HG02678 (cell line): ENCODE data around the gene NISCH.

Source experiments
- ATAC-seq: cut with Tn5 transposase; IDR thresholded peaks from one replicate; pipeline ENCODE4 v1.9.1; 2021; ENCODE audit warnings: mild to moderate bottlenecking, moderate library complexity; ENCODE audit not compliant: unreplicated experiment

The NISCH gene

DNA sequence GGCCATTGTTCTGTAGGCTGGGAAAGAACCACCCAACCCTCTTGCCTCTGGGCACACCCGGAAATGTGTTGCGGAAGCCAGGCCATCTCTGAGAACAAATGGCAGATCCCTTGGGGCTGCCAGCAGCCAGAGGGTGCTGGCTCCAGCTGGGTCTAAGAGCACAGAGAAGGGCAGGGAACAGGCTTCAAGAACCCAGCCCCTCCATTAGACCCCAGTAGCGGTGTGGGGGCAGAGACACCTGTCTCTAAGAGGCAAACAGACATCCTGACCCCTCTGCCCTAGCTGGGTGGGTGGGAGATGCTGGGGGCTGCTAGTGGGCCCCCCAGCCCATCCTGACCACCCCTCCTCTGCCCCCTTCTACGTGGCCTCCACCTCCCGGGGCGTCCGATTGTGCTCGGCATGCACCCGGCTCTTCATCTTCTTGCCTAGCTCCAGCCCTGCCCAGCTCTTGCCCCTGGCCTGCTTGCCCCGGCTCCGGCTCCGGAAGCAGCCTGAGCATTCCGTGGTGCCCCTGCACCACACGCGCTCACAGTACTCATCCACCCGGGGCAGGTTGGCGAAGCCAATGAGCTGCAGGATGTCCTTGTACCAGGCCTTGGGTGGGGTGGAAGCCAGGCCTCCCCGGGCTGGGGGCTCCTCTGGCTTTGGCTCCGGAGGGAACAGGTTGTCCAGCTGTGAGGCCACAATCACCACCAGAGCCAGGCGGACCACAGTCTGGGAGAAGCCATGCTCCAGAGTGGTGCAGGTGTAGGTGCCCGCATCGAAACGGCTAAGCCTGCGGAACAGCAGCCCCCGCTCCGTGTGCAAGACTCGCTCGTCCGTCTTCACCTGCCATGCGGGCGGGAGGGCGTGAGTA, 19.9 kb upstream of the NISCH start:
- ATAC-seq: no peak

GRCh38 chr3:52436500-52437149, 18.8 kb upstream of the NISCH start:
- no peak for ATAC-seq

- no peak for ATAC-seq
These were observed 17.9 kb upstream of the NISCH start for GRCh38 chr3:52437326-52438103.

GRCh38 chr3:52438104-52438376, 17.4 kb upstream of the NISCH start:
- no peak for ATAC-seq

DNA sequence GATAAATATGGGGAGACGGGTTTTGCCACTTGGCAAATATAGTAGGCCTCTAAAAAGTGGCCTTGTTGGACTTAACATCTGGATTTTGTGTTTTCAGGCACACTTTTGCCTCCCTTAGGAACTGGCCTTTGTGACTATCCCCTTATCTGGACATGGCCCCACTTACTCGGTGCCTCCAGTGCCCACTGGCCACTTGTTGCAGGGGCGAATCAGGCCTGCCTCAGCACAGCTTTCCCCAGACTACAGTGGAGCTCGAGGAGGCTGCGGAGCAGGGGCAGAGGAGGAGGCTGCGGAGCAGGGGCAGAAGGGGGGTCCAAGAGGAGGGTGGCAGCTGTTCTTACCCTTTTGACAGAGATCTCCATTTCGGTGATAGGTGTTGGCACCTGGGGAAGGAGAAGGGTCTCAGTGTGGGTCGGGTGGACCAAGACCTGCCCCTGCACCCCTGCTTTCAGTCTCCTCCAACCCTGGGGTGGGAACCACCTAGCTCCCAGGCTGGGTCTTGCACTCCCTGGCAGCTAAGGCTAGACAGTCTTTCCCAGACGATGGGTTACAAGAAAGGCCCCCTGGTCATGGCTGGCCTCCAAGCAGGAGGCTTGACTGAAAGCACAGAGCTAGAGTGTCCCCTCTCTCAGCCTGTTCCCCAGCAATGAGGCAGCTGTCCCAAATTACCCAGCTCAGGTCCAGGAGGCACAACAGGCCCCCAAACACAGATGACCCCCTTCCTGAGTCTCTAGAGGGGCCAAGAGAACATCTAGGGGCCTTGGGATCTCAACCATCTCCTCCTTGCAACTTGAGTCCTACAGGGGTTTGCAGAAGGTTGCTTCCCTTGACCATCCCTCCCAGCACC, 16.6 kb upstream of the NISCH start:
- ATAC-seq: no peak

DNA sequence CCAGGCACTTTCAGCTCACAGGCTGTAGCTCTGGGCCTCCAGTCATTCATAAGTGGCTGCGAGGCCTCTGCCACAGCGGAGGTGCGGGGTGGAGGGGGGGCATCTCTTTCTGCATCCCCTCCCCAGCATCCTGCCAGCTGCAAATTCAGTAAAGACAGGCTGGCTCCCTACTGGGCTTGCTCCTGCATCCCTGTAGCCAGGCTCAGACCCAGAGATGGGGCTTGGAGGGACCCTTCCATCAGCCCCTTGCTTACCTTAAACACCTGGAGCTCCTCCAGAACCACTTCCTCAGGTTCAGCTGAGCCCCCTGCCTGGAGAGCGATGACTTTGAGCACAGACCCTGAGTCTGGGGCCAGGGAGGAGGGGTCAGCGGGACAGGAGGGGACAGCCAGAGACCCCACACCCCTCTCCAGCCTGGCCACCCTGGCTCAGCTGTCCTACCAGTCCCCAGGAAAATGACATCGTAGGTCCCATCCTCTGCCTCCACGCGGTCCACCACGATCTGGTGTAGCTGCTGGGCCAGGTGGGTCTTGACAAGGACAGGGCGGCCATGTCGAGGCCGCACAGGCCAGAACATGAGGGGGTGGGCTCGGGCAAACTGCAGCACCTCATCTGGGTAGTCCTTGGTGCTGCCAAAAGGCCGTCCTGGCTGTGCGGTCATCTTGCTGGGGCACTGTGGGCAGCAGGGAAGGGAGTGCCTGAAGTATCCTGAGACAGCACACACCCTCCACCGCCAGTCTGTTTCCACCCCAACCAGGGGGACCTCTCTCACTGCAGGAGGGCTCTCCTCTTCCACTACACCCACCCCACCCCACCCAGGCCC, 15.8 kb upstream of the NISCH start:
- ATAC-seq: no peak

GRCh38 chr3:52440249-52440551, 15.2 kb upstream of the NISCH start:
- ATAC-seq: no peak

DNA sequence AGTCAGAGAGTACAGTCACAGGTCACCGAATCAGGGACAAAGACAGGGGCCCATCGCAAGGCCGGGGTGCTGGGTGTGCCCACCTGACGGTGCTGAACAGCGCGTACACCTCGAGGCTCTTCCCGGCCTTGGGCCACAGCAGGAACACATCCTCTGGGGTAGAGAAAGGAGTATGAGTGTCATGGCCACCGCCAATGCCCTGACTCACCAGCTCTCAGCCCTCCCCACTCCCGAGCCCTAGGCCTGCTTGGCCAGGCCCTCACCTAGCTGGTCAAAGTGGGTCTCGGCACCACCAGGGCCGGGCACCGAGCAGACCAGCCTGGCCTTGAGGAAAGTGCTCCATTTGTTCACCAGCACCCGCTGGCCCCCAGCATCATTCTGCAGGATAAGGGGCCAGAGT, 14.7 kb upstream of the NISCH start:
- ATAC-seq: no peak

GRCh38 chr3:52441091-52441771, 14.2 kb upstream of the NISCH start:
- no peak for ATAC-seq

DNA sequence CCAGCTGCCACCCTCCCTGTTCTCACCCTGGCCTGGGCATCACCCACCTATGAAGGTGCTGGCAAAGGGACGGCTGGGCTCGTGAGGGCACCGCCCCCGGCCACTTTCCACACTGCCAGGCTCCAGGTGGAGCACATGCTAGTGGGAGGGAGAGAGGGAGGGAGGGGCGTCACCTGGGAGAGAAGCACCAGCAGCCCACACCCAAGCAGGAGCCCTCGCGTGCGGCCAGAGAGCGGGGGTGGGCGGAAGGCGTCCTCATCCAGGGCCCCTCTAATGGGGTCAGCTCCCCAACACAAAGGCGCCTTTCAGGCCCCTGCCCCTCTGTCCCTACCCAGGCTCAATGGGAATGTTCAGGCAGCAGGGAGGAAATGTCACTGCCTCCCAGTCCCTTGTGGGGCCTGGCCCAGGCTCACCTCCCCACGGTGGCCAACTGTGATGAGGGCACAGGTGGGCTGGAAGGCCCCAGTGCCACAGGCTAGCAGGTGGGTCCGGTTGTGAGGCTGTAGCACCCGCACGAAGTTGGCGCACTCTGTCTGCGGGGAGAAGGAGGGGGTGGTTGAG, 13.6 kb upstream of the NISCH start:
- ATAC-seq: no peak

DNA sequence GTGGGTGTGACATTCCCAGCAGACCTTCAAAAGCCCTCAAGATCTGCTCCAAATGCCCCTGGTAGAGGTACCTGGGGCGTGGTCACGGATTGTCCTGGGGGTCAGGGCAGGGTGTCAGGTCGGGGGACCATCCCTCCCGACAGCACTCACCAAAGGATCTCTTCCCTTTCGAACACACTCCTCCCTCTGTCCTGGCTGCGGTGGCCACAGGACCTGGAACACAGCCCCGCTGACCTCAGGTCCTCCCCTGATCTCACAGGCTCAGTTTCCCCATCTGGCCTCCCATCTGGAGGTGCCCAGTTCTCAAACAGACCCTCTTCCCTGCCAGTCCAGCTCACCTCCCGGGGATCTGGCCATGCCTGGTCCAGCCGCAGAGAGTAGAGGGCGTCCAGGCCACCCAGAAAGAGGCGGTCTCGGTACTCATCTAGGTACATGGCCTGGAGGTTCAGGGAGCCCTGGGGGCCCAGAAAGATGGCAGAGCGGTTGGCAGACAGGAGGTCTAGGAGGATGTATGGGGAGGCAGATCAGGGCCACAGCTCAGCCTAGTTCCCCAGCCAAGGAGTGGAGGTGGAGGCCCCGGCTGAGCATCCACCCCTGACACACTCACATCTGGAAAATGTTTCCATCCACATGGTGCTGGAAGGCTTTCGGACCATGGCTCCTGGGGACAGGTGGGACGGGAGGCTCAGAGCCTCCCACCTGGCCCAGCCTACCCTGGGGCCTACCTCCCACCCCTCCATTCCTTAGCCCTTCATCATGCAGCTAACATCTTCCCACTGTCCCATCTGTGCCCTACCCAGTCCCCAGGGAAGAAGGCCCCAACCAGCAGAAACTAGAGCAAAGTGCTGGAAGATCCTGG, 12.8 kb upstream of the NISCH start:
- no peak for ATAC-seq

GRCh38 chr3:52443268-52443610, 12.2 kb upstream of the NISCH start:
- no peak for ATAC-seq

DNA sequence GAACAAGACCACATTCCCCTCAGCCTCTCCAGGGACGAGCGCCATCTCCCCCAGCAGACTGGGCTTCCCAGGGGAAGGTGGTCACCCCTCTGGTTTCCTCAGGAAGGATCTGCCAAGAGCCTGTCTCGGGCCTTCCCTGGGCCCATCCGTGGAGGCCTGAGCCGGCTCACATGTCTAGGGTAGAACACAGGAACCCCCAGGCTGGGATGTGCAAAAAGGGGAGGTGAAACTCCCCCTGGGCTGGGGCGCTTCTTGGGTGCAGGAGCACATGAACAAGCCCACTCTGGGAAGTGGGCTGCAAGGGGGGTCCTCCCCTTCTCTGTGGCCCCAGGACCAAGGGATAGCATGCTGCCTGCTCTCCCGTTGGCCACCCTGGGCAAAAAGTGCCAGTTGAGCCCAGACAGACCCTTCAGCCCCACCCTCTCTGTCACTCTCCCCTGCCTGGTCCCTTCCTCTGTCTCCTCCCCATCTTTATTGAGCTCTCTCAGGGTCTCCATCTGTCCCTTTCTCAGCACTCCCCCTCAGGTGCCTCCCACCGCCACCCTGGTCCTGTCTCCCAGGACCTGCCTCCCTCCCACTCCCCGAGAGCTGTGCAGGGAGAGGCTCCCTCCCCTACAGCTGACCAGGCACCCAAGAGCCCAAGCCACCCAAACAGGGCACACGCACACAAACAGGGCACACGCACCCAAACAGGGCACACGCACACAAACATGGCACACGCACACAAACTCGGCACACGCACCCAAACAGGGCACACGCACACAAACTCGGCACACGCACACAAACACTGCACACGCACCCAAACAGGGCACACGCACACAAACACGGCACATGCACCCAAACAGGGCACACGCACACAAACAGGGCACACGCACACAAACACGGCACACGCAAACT, 11.4 kb upstream of the NISCH start:
- ATAC-seq: no peak

DNA sequence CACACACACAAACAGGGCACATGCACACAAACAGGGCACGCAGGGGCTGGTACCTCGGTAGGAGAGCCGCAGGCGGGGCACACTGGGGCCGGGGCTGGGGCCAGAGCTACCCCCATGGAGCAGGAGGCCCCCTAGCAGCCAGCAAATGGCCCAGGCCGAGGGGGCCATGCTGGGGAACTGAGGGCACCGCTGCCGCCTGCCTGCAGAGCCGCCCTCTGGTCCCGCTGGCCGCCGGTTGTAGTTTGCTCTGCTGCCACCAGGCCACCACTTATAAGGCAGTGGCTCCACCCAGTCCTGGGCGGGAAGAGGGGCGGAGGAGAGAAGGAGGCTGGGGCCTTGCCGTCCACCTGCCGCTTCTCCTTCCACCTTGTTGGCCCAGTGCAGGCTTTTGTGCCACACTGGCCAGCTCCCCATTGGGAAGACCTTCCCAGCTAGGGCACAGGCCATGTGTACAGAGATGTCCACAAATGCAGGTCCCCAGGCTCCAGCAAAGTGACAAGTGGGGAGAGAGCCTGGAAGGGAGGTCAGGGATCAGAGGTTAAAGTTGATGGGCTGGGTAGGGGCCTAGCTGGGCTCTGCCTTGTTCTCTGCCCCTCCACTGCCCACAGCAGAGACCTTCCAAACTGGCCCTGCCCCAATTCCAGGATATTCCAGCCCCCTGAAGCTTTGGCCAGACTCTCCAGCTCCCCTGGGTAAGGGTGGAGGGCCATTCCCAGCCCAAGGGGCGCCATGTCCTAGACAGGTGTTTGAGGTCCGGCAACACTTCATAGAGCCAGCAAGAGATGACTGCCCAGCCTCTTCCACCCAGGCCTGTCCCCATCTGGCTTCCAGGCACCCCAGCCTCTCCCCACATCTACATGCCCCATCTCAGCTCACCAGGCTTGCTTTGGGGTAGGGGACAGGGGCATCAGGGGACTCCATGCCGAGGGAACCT, 10.3 kb upstream of the NISCH start, which contains the start of gene SEMA3G:
Gene SEMA3G (minus strand): TSS at position 244 of the 934 bp plus-strand sequence. CDS start 76 bp downstream, at position 168.
- peak; percentile 86 for ATAC-seq

DNA sequence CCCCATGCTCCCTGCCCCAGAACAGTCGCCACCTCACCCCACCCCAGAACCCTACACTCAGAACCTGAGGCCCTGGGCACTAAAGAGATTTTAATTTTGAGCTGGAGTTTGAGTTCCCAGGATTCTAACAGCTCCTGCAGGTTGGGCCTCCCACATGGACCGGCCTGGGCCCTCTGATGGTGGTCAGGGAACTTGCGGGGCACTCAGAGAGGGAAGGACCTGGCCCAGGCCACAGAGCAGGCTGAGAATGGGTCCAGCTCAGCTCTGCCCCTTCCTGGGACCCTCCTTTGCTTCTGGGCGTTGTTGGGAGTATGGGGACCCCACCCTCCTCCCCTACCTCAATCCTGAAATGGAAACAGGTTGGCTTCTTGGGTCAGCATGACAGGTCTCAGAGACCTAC, 9.4 kb upstream of the NISCH start:
- ATAC-seq: no peak
